GM21723 (cell line): ENCODE data around the gene ACTL6B.
"Not testable (repeated sequence)": the region's sequence is repeated elsewhere in the genome, so short reads cannot be mapped to it uniquely, and the experiment has no call there.

Experiments
- ATAC-seq: cut with Tn5 transposase; IDR thresholded peaks from one replicate; pipeline ENCODE4 v1.9.1; 2021; ENCODE audit warnings: mild to moderate bottlenecking, moderate library complexity; ENCODE audit not compliant: unreplicated experiment

Gene ACTL6B

DNA sequence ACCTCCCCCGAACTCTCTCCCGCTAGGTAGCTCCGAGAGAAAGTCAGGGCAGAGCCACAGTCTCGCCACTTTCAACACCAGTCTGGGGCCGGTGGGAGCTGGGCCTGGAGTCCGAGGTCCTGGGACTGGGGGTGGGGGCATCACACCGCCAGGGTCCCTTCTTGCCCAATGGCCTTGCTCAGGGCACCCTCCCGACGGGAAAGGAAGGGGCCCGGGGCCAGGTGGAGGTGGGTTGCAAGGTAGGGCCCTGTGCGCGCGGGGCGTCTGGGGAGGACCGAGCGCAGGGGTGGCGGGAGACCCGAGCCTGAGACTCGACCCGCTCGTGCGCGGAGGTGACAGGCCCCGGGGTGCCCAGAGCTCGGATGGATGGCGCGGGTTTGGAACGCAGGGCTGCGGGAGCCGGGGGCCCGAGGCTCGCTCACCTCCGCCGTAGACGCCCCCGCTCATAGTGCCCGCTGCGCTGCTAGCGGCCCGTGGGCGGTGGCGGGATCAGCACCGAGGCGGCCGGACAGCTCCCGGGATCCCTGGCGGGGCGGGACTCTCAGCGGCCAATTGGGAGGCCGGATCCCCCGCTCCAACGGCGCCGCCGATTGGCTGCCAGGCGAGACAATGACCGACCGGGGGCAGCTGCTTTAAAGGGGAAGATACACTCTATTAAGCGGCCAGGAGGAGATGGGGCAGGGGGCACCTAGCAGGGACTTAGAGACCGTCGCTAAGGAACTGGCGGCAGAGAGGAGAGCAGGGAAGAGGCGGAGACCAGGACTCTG is at the start of gene ACTL6B:
Gene ACTL6B, minus strand, starts transcription at position 541 of the 767 bp plus-strand sequence. Its CDS starts 94 bp downstream, at position 447.
- no peak for ATAC-seq

DNA sequence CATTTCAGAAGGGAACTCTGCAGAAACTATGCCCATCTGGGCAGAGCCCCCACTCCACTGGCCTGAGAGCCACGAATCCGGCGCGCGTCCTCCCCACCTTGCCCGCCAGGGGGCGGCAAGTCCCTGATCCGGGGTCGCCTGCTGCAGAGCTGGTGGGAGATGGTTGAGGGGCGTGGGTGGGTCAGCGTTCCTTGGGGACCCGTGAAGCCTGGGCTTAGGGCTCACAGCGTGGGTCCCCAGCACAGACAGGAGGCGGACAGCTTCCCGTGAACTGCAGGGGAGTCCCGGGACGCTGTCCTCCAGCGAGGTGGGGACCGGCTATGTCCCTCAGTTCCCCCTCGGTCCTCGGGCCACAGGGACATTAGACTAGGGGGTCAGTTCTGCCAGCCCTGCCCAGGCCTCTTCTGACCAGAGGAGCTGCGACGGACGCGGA is 49.1 kb upstream of the ACTL6B start:
- ATAC-seq = peak; percentile 68

DNA sequence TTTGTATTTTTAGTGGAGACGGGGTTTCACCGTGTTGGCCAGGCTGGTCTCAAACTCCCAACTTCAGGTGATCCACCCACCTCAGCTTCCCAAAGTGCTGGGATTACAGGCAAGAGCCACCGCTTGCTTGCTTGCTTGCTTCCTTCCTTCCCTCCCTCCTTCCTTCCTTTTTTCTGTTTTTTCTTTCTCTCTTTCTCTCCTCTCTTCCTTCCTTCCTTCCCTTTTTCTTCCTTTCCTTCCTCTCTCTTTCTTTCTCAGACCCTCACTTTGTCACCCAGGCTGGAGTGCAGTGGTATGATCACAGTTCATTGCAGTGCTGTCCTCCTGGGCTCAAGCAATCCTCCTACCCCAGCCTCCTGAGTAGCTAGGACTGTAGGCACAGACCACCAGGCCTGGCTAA is 44.8 kb upstream of the ACTL6B start:
- not testable (repeated sequence) for ATAC-seq

DNA sequence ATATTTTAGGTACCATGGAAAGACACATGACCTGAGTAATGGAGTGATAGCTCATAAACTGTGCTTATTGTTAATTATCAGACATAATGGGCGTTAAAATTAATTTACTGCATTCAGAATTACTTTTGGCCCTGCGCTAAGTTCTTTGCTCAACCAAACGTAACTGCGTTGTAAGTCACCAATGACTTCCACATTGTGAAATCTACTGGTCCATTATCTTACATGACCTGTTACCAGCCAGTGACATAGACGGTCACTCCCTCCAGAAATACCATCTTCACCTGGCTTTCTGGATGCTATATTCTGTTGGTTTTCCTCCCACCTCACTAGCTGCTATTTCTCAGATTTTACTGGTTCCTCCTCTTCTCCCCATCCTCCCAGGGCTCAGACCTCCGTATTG is 42.8 kb upstream of the ACTL6B start:
- no peak for ATAC-seq

DNA sequence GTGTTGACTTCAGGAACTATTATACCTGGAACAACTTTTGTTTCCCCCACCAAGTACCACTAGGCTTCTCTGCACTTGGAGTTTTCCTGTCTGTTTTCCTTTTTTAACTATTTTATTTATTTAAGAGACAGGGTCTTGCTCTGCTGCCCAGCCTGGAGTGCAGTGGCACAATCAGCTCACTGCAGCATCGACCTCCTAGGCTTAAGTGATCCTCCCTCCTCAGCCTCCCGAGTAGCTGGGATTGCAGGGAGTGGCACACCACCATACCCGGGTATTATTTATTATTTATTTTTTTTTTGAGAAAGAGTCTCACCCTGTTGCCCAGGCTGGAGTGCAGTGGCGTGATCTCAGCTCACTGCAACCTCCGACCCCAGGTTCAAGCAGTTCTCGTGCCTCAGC is 39.9 kb upstream of the ACTL6B start:
- ATAC-seq = no peak

DNA sequence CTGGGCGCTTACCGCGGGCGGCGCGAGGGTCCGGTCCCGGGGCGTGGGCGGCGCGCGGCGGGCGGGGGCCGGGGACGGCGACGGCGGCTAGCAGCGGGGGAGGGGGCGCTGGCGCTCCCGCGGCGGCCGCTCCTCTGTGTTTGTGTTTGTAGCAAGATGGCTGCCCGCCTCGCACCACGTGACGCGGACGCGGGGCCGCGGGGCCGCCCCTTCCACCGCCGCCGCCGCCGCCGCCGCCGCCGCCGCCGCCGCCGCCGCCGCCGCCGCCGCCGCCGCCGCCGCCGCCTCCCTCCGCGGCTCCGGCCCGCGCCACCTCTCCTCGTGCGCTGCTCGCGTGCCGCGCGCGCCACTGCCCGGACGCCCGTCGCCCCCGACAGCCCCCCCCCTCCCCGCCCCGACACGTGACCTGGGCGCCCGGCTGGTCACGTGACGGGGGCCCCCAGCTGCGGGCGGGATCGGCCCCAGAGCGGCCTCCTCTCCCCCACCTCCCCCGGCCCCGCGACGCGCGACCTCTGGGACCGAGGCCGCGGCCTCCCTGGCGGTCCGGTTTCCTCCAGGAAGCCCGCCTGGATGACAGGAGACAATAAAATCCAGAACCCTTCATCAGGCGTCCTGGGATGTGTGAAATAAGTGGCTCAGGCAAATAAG is 38.0 kb upstream of the ACTL6B start, which contains the start of gene GIGYF1:
Gene GIGYF1, minus strand, starts transcription at position 153 of the 648 bp plus-strand sequence. CDS start 6,012 bp downstream, outside the sequence.
- ATAC-seq = no peak

DNA sequence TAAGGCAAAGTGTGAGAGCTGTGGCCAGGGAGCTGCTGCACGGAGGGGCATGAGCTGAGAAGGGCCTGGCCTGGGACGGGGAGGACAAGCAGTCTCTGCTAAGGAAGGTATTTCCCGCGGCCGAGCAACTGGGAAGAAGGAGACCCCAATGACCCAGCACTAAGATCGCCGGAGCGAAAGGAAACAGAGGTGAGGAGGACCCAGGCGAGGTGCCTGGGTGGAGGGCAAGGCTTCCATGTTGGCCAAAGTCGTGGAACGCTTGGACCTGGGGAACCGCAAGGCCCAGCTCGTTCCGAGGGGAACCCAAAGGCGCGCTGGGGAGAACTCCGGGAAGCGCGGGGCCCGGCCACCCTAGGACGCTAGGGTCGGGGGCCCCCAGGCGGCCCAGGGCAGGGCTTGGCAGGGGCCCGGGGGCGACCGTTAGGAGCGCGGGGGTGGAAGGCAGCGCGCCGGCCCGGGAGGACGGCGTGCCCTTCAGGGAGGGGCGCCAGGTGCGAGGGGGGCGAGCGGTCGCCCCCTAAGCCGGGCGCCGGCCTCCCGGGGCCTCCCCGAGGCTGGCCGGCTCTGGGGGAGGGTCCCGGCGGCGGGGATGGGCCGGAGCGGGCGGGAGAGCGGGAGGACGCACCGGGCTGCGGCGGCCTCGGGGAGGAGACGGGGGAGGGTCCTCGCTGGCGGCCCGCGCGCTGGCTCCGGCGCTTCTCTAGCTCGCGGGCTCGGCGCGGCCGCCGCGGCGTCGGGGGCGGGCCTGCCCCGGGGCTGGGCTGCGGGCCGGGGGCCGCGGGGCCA is 37.3 kb upstream of the ACTL6B start:
- no peak for ATAC-seq

DNA sequence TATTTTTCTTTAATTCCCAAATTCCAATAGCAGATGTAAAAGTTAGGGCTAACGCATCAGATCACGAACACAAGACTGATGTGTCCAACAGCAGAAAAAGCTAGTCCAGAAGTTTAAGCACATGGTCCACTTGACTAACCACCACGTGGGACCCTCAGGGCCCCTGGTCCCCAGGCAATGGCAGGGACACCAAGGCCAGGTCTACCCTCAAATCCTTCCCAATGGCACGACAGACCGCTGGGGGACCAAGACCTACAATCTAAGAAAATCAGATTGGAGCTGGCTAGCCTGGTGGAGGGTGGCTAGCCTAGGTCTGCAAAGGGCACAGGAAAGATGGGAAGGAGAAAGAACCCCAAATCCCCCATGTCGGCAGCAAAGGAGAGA is 36.3 kb upstream of the ACTL6B start:
- no peak for ATAC-seq

DNA sequence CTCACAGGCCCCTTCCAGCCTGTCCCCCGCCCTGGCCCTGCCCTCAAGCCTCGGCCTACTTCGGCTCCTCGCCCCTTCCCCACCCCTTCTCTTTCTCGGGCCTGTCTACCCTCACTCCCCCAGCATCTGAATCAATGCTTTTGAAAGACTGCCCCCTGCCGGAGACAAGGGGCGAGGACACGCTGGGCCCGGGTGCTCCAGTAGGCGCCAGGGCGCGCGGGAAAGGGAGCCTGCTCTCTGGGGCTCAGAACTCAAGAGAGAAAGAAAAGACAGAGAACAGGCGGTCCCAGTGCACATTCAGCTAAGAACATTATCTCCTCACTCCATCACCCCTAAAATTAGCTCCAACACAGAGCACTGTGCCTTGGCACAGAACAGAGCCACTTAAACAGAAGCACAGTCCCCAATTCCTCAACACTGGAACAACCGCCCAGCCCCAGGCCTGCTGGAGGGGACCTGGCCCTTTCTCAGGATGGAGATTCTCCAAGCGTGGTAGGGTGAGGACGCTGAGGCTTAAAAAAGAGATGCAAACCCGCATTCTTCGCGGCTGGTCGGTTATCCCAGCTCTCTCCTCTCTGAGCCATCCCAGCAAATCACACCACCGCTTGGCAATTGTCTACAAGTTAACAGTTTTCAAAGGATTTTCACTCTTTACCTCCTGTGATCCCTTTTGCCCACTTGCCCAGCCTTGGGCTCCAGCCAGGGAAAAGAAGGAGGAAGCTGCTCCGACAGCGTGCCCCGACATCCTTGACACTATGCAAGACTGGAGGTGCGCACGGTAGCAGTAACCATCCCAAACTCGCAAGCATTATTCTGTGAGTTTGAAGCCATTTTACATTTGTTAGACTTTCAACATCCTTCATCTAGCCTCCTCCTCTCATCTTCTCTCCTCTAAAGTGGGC is 35.7 kb upstream of the ACTL6B start:
- ATAC-seq = peak; percentile 37

DNA sequence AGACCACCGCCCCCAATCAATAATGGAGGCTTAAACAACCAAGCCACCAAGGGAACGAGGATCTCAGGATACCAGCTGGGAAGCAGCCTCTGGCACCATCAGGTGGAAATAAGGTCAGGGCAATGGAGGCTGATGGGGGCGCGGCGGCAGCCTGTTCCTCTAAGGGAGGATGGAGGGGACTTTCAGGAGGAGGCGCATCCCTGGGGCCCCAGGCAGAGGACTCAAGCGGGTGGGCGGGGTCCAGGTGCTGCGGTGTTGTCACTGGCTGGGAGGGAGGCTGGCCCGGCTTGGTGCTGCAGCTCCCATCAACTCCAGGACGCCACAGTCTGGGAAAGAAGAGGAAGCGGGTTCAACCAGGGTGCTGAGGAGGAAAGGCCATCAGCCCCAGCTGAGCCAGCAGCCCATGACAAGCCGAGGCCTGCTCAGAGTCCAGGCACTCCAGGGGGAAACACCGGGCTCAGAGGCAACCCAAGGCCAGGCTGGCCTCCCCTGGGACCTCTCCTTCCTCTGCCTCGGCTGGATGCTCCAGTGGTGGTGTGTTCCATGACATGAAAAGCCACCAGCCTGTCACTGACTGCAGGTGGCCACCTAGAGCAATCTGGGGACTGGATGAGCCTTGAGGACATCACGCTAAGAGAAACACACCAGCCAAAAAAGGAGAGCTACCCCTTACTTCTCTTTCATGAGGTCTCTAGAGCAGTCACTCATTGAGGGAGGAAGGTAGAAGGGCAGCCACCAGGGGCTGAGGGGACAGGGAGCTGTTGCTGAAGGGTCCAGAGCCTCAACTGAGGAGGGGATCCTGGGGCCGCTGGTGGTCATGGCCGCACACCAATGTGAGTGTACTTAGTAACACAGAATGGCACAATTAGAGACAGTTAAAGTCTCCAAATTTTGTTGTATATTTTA is 33.2 kb upstream of the ACTL6B start:
- ATAC-seq = no peak

DNA sequence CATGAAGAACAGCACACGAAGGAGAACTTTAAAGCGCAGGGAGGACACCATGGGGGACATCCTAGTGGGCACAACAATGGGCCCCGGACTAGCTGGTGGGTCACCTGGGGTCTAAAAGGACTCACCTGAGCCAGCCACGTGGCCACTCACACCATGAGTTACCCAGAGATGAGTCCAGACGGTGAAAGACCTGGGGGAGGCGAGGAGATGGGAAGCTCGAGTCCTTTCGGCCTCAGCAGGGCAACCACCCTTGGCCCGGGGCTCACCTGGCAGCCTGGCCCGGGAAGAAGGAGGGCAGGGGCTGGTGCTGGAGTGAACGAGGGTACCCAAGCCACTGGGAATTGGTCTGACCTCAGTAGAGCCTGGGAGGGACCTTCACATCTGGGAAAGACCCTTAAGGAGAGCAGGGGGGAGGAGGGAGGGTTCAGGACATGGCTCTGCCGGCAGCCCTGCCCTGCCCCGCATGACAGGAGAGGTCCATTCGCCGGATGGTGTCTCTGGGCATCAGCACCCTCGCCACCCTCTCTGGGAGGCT is 32.1 kb upstream of the ACTL6B start:
- ATAC-seq = no peak

DNA sequence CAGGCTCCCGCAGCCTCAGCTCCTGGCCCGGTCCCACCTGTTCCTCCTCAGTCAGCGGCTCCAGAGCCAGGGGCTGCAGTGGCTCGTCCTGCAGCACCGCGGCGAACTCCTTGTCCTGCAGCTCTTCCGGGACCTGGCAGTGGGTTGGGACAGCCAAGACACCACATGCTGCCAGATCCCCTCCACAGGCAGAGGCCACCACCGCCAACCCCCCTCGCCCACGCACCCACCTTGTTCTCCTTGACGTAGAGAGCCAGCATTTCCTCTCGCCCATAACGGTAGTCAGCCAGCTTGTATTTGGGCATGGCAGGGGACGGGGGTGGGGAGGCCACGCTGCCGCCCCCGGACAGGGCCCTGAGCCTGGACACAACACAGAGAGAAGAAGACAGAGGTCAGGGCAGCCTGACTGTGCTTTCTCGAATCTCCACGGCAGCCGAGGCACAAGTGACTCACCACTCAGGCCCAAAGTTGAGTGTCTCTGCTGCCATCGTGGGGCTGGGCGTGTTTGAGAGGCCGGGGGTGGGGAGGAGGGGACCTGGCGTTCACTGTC is 31.6 kb upstream of the ACTL6B start:
- no peak for ATAC-seq

DNA sequence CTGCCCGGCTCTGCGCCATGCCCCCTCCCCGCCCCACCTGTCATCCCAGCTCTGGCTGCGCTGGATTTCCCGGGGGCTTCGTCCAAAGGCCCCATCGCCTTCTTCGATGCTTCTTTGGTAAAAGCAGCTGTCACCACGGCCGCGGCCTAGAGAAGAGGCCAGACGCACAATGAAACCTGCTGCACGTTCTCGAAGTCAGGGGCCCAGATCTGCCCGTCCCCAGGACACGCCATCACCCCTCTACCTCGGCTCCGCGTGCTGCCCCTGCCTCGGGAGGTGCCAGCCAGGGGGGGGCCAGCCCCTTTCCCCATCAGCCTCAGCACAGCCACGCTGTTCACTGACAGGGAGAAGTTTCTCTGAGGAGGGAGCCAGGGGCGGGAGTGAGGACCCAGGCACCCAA is 31.0 kb upstream of the ACTL6B start:
- no peak for ATAC-seq

DNA sequence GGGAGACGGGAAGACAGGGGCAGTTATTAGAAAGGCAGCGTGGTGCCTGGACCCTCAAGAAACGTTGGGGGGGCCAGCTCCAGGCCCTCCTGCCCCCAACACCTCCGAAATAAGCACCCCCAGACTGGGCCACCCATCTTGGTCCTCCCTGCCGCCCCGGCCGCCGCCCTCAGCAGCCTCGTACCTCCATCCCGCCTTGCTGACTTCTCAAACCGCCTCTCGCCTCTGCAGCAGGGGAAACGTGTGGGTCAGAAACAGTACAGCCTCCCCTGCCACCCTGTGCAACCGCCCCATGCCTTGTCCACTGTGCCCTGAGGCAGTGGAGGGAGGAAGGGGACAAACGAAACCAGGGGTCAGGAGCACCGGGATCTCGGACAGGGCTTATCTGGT is 30.6 kb upstream of the ACTL6B start:
- no peak for ATAC-seq

DNA sequence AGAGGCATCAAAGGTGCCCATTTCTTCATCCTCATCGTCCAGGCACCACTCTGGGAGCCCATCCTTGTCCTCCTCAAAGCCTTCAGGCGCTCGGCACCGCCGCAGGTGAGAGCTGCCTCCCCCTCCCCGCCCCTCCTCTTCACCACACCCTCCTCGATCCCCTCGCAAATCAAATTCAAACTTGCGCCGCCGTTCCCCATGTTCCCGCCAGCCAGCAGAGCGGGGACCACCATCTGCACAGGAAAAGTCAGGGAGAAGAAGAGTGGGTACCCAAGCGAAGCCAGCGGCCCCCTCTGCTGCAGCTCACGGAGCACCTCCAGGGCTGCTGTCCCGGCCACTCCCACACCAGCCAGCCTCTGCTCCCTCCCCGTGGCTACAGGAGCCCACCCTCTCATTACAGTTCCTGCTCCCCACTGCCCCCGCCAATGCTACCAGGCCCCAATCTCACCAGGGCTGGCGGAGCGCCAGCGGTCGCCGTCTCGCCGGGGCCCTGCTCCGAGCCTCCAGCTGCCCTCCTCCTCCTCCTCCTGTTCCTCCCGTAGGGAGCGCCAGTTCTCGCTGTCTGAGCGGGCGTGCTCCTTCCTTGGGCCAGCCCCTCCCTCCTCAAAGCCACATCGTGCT is 30.1 kb upstream of the ACTL6B start:
- no peak for ATAC-seq

DNA sequence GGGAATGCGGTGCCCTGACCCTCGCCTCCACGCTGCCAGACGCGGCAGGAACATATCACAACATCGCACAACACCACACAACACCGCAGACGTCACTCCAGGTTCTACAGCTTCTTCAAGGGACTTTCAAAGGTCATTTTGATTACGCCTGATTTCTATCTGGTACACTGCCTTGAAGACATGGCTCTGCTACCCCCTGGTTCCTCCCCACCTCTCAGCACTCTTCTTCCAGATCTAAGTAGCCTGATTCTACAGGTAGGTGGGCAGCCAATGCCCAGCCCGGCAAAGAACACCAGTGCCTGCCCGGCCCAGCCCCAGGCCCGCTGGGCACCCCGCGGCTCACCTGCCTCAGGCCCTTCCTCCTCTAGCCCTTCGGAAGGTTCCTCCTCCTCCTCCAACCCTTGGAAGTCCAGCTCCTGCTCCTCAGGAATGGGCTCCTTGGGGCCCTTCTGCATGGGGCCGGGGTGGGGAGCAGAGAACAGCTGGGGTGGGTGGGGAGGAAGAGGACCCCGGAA is 29.4 kb upstream of the ACTL6B start:
- ATAC-seq = no peak

DNA sequence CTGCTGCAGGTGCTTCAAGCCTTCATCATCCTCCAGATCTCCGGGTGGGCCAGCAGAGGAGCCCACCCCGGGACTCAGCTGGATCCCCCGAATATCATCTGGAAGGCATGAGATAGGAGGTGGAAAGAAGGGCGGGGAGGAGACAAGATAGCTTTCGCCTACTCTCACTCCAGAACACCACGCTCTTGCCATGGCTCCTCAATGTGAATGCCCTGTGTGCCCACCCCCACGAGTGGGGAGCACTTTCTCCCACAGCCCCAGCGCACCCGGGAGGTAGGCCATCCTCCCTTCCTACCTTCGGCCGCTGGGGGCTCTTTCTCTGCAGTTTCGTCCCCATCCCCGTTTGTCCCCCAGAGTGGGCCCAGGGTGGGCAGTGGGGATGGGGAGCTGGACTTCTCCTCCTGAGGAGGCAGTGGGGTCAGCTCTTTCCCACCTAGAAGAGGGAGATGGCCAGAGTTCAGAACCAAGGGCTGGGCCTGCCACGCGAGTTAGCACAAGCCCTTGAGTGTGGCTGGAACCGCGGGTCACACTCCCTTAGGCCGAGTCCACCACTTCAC is 28.9 kb upstream of the ACTL6B start:
- no peak for ATAC-seq

DNA sequence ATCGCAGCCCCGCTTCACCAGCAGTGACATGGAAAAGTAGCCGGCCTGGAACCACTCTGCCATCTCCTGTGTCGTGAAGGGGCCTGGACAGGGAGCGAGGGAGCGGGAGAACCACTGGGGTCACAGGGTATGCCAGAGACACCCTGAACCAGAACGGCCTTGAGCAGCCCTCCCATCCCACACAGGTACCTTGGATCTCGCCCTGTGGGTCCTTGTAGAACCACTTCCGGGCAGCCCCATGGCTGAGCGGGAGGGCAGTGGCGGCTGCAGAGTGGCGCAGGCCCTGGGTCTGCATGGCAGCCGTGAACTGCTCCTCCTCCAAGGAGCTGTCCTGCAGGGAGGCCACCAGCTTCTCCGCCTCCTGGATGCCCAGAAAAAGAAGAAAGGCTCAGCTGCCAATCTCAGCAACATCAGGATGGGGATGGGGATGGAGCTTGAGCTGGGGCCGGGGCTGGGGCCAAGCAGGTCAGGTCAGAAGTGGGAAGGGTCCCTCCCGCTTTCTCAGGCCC is 28.3 kb upstream of the ACTL6B start:
- no peak for ATAC-seq
